Neuronal stem cell (in vitro differentiated cells): ENCODE results near the gene DGCR2.

Experiments used
- DNase-seq: peaks from one replicate; pipeline ENCODE4 v3.0.0-alpha.2; 2013; ENCODE audit warnings: low spot score
- H2AFZ ChIP-seq: one replicate; pipeline ENCODE4 v1.6.1; 2013; ENCODE audit warnings: mild to moderate bottlenecking, low read length, inconsistent platforms
- H2AK5ac ChIP-seq: 2 replicates; pipeline ENCODE4 v1.6.1; 2013; ENCODE audit warnings: low read depth, mild to moderate bottlenecking, inconsistent platforms, low read length, moderate library complexity, mixed read lengths
- H2BK120ac ChIP-seq: 2 replicates; pipeline ENCODE4 v1.6.1; 2013; ENCODE audit warnings: low read depth, mild to moderate bottlenecking, inconsistent platforms, low read length, moderate library complexity, mixed read lengths
- H2BK12ac ChIP-seq: one replicate; pipeline ENCODE4 v1.6.1; 2013; ENCODE audit warnings: low read length, inconsistent platforms
- H2BK15ac ChIP-seq: 2 replicates; pipeline ENCODE4 v1.6.1; 2013; ENCODE audit warnings: mild to moderate bottlenecking, low read length, inconsistent platforms, mixed read lengths
- H2BK5ac ChIP-seq: one replicate; pipeline ENCODE4 v1.6.1; 2013; ENCODE audit warnings: inconsistent platforms, mild to moderate bottlenecking, low read length, moderate library complexity
- H3K14ac ChIP-seq: one replicate; pipeline ENCODE4 v1.6.1; 2013; ENCODE audit warnings: low read length, inconsistent platforms
- H3K18ac ChIP-seq: 2 replicates; pipeline ENCODE4 v1.6.1; 2013; ENCODE audit warnings: low read length, inconsistent platforms
- H3K23ac ChIP-seq: 2 replicates; pipeline ENCODE4 v1.6.1; 2013; ENCODE audit warnings: low read depth, mild to moderate bottlenecking, mixed read lengths, low read length, inconsistent platforms; ENCODE audit not compliant: poor library complexity
- H3K27ac ChIP-seq: replicated peaks from 3 replicates; pipeline ENCODE4 v1.5.1; 2013; ENCODE audit warnings: low read length, inconsistent platforms
- H3K27me3 ChIP-seq, 3 experiments: 2 replicates each; pipeline ENCODE4 v1.6.1; 2013; ENCODE audit warnings: low read length in 3 of 3, mild to moderate bottlenecking in 2 of 3, inconsistent platforms in 1 of 3, low read depth in 1 of 3, mixed read lengths in 1 of 3, moderate library complexity in 1 of 3; ENCODE audit not compliant: control insufficient read depth in 3 of 3, insufficient read depth in 3 of 3
- H3K36me3 ChIP-seq, 2 donors: replicated peaks in 1 of 2; 2 replicates each; pipeline ENCODE4 v1.6.1; 2013; ENCODE audit warnings: low read length in 2 of 2; ENCODE audit not compliant: control insufficient read depth in 2 of 2, insufficient read depth in 2 of 2
- H3K4ac ChIP-seq: 2 replicates; pipeline ENCODE4 v1.6.1; 2013; ENCODE audit warnings: inconsistent platforms, mild to moderate bottlenecking, low read length, moderate library complexity
- H3K4me1 ChIP-seq, 2 donors: 1 replicate in 1 of 2; 2 replicates in 1 of 2; pipeline ENCODE4 v1.6.1; 2013; ENCODE audit warnings: low read length in 2 of 2, low read depth in 1 of 2; ENCODE audit not compliant: control insufficient read depth in 2 of 2, insufficient read depth in 1 of 2
- H3K4me2 ChIP-seq: one replicate; pipeline ENCODE4 v1.6.1; 2013; ENCODE audit warnings: mild to moderate bottlenecking, low read length, inconsistent platforms; ENCODE audit not compliant: insufficient read depth, poor library complexity, severe bottlenecking
- H3K4me3 ChIP-seq, 2 donors: 2 replicates each; pipeline ENCODE4 v1.5.1; 2013; ENCODE audit warnings: low read length in 2 of 2, mild to moderate bottlenecking in 2 of 2, inconsistent platforms in 1 of 2, moderate library complexity in 1 of 2
- H3K79me1 ChIP-seq: one replicate; pipeline ENCODE4 v1.6.1; 2013; ENCODE audit warnings: low read depth, mild to moderate bottlenecking, inconsistent platforms, low read length, moderate library complexity
- H3K9ac ChIP-seq: one replicate; pipeline ENCODE4 v1.6.1; 2013; ENCODE audit warnings: mild to moderate bottlenecking, low read depth, low read length, inconsistent platforms; ENCODE audit not compliant: poor library complexity
- H3K9me3 ChIP-seq, 2 donors: replicated peaks in 1 of 2; 2 replicates each; pipeline versions ENCODE3 to v1.6.1; 2013; ENCODE audit warnings: low read length in 2 of 2, mild to moderate bottlenecking in 2 of 2, inconsistent platforms in 1 of 2, low read depth in 1 of 2, mixed read lengths in 1 of 2, moderate library complexity in 1 of 2; ENCODE audit not compliant: control insufficient read depth in 2 of 2, insufficient read depth in 1 of 2
- H4K8ac ChIP-seq: one replicate; pipeline ENCODE4 v1.6.1; 2013; ENCODE audit warnings: low read depth, mild to moderate bottlenecking, inconsistent platforms, low read length, moderate library complexity
- H4K91ac ChIP-seq: one replicate; pipeline ENCODE4 v1.6.1; 2013; ENCODE audit warnings: low read length, low read depth, mild to moderate bottlenecking, inconsistent platforms; ENCODE audit not compliant: poor library complexity
- WGBS, 2 donors: extraction: QIAGEN DNeasy Blood & Tissue Kit; methylation state at CpG; one replicate each; pipeline ENCODE4 v1.1.7; 2013; ENCODE audit warnings: missing lambda C conversion rate in 2 of 2, mixed read lengths in 1 of 2; ENCODE audit not compliant: insufficient read length in 2 of 2, insufficient replicate concordance in 1 of 2; ENCODE audit errors: extremely low coverage in 2 of 2; 5-methylcytosine and 5-hydroxymethylcytosine counted together

The DGCR2 gene

DNA sequence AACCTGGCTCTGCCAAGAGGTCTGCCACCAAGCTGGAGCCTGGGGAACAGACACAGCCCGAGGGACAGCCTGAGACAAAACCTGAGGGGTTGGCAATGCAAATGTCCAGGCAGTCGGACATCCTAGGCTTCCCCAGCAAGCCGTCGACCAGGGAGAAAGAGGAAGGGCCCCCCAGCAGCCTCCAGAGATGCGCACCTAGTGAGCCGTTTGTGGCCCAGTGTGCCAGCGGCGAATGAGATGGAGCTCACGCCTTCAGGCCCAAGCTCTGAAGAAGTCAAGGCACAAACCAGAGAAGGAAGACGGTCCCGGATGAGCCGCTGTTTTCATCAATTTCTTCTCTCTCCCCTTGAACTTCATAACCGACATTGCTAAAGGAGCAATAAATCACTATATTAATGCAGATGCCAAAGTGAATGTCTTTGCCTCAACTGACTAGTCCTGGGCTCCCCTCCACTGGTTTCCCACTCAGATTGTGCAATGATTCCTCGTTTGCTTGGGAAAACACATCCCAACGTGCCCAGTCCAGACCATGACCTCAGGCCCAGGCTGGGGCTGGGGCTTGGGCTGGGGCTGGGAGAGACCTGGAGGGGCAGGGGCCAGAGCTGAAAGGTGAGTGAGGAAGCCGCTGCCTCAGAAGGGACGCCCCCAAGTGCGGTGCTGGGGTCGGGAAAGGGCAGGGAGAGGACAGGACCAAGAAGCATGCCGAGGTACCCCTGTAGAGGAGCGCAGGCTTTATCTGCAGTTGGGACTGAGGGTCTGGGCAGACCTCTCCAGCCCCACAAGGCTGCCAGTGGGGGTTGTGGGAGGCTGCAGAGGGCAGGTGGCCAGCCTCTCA lies 3.5 kb upstream of the DGCR2 start:
- WGBS, 2 donors, result no CpG with 5 or more reads among the region's 21 CpGs

DNA sequence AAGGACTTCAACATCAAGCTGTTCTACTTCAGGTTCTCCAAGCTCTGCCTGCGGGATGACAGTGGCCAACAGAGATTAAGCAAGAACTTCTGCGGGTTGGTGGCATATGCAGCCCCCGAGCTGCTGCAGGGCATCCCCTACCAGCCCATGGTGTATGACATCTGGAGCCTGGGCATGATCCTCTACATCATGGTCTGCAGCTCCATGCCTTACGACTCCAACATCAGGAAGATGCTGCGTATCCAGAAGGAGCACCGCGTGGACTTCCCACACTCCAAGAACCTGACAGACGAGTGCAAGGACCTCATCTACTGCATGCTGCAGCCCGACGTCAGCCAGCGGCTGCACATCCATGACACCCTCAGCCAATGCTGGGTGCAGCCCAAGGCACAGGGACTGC lies 2.8 kb upstream of the DGCR2 start:
- no peak overlapping the region for H2BK12ac ChIP-seq
- H2BK120ac ChIP-seq, result no peak overlapping the region
- no peak overlapping the region for H2BK15ac ChIP-seq
- no peak overlapping the region for H4K91ac ChIP-seq
- H2BK5ac ChIP-seq, result no peak overlapping the region
- no CpG with 5 or more reads among the region's 11 CpGs for WGBS, 2 donors
- no peak overlapping the region for H3K18ac ChIP-seq
- peak overlapping the region; percentile 43 for H2AK5ac ChIP-seq
- peaks cover 8% of the 10 kb centered on the region for H3K79me1 ChIP-seq
- peaks cover 0 to 4% of the 10 kb centered on the region in 2 donors for H3K36me3 ChIP-seq
- peaks cover 0 to 3% (median 0%) of the 10 kb centered on the region in 3 experiments for H3K27me3 ChIP-seq
- H4K8ac ChIP-seq, result no peak overlapping the region
- no peak overlapping the region for H3K4me2 ChIP-seq
- H3K9ac ChIP-seq, result peak overlapping the region; percentile 63
- no peak overlapping the region for H3K4ac ChIP-seq
- no peak overlapping the region for H2AFZ ChIP-seq
- peaks cover 4 to 11% of the 10 kb centered on the region in 2 donors for H3K4me1 ChIP-seq
- no peaks in the 10 kb centered on the region for H3K9me3 ChIP-seq
- H3K27ac ChIP-seq, result no peak overlapping the region
- no peak overlapping the region for H3K14ac ChIP-seq
- no peak for DNase-seq
- H3K23ac ChIP-seq, result peak overlapping the region; percentile 57
- no peak overlapping the region for H3K4me3 ChIP-seq

More for the DNA sequence above, 3.5 kb upstream of the DGCR2 start:
- Histone ChIP-seq H2AFZ (no peak overlapping the region), H3K14ac (no peak overlapping the region), H3K27me3 (peaks cover 0 to 3% (median 0%) of the 10 kb centered on the region in 3 experiments), H3K18ac (no peak overlapping the region), H4K8ac (no peak overlapping the region), H3K23ac (peak overlapping the region; percentile 57), H3K9ac (no peak overlapping the region), H3K36me3 (no peaks in the 10 kb centered on the region), H3K4me1 (peaks cover 0 to 6% of the 10 kb centered on the region in 2 donors), H2BK120ac (no peak overlapping the region), H2BK12ac (no peak overlapping the region), H3K4me3 (no peak overlapping the region), H4K91ac (no peak overlapping the region), H3K4ac (no peak overlapping the region), H3K79me1 (peaks cover 8% of the 10 kb centered on the region), H3K27ac (no peak overlapping the region), H3K9me3 (no peaks in the 10 kb centered on the region), H3K4me2 (no peak overlapping the region), H2AK5ac (peak overlapping the region; percentile 43), H2BK5ac (no peak overlapping the region), H2BK15ac (no peak overlapping the region)
- no peak for DNase-seq

DNA sequence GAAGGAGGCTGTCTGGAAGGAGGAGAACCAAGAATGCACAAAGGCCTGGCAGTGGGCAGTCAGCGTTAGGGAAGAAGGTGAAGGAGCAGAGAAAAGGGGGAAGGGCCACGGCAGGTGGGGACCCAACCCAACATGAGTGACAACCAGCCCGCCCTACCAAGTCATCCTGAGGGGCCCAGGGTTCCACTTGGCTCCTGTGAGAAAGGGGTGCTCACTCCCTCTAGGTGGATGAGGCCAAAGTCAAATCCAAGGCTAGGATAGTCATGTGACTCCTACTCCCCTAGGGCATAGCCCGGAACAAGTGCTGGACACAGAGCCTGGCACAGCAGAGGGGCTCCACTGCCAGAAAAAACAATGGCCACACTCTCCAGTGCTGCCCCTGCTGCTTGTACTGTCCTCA lies 2.2 kb upstream of the DGCR2 start:
- WGBS, 2 donors, result no CpG with 5 or more reads among the region's 4 CpGs
- H3K18ac ChIP-seq, result no peak overlapping the region
- H4K8ac ChIP-seq, result no peak overlapping the region

GRCh38 chr22:19123936-19124335 lies 1.7 kb upstream of the DGCR2 start:
- H2BK12ac ChIP-seq, result no peak overlapping the region
- peaks cover 0 to 3% (median 0%) of the 10 kb centered on the region in 3 experiments for H3K27me3 ChIP-seq
- peaks cover 2 to 12% of the 10 kb centered on the region in 2 donors for H3K36me3 ChIP-seq
- no CpG with 5 or more reads among the region's 4 CpGs for WGBS, 2 donors
- no peaks in the 10 kb centered on the region for H3K9me3 ChIP-seq
- H2BK5ac ChIP-seq, result no peak overlapping the region
- H4K91ac ChIP-seq, result no peak overlapping the region
- no peak overlapping the region for H3K14ac ChIP-seq
- H3K4me3 ChIP-seq, result no peak overlapping the region
- H3K4me2 ChIP-seq, result no peak overlapping the region
- no peak overlapping the region for H2AK5ac ChIP-seq
- no peak overlapping the region for H3K4ac ChIP-seq
- DNase-seq, result no peak
- H3K4me1 ChIP-seq, result peaks cover 4 to 12% of the 10 kb centered on the region in 2 donors
- no peak overlapping the region for H3K18ac ChIP-seq
- H2BK15ac ChIP-seq, result no peak overlapping the region
- H3K9ac ChIP-seq, result no peak overlapping the region
- no peak overlapping the region for H3K27ac ChIP-seq
- H2BK120ac ChIP-seq, result no peak overlapping the region
- H3K23ac ChIP-seq, result no peak overlapping the region
- H4K8ac ChIP-seq, result no peak overlapping the region
- no peak overlapping the region for H2AFZ ChIP-seq
- peaks cover 12% of the 10 kb centered on the region for H3K79me1 ChIP-seq

More for the DNA sequence above, 2.2 kb upstream of the DGCR2 start:
- Histone ChIP-seq H3K4ac (no peak overlapping the region), H3K23ac (no peak overlapping the region), H2BK12ac (no peak overlapping the region), H3K4me1 (peaks cover 4 to 12% of the 10 kb centered on the region in 2 donors), H2BK120ac (no peak overlapping the region), H4K91ac (no peak overlapping the region), H2BK15ac (no peak overlapping the region), H3K9ac (no peak overlapping the region), H3K9me3 (no peaks in the 10 kb centered on the region), H2BK5ac (no peak overlapping the region), H3K4me3 (no peak overlapping the region), H3K27ac (no peak overlapping the region), H3K4me2 (no peak overlapping the region), H3K14ac (no peak overlapping the region), H3K36me3 (peaks cover 2 to 9% of the 10 kb centered on the region in 2 donors), H3K79me1 (peaks cover 12% of the 10 kb centered on the region), H3K27me3 (peaks cover 0 to 3% (median 0%) of the 10 kb centered on the region in 3 experiments), H2AK5ac (no peak overlapping the region), H2AFZ (no peak overlapping the region)
- no peak for DNase-seq
